DMS53 (cell line): ENCODE results near the gene FCN1.

Experiments
- DNase-seq: peaks from one replicate; lab custom pipeline; 2025; lab: John Stamatoyannopoulos, UW

FCN1 gene

DNA sequence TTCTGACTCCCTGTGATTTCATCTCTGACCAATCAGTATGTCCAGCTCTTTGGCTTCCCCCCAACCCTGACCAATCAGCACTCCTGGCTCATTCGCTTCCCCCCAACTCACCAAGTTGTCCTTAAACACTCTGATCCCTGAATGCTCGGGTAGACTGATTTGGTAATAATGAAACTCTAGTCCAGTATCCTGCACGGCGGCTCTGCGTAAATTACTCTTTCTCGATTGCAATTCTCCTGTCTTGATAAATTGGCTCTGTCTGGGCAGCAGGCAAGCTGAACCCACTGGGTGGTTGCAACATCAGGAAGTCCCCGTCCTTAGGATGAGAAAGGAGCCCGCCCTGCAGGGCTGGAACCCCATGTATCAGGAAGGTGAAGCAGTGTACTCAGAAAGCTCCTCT lies 26.7 kb downstream of the FCN1 start:
- DNase-seq, result no peak

DNA sequence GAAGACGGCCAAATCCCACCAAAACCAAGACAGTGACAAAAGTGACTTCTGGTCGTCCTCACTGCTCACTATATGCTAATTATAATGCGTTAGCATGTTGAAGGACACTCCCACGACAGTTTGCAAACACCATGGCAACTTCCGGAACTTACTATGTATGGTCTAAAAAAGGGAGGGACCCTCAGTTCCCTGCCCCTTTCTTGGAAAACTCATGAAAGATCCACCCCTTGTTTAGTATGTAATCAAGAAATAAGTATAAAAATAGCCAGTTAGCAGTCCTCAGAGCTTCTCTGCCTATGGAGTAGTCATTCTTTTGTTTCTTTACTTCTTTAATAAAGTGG lies 27.6 kb downstream of the FCN1 start:
- no peak for DNase-seq

DNA sequence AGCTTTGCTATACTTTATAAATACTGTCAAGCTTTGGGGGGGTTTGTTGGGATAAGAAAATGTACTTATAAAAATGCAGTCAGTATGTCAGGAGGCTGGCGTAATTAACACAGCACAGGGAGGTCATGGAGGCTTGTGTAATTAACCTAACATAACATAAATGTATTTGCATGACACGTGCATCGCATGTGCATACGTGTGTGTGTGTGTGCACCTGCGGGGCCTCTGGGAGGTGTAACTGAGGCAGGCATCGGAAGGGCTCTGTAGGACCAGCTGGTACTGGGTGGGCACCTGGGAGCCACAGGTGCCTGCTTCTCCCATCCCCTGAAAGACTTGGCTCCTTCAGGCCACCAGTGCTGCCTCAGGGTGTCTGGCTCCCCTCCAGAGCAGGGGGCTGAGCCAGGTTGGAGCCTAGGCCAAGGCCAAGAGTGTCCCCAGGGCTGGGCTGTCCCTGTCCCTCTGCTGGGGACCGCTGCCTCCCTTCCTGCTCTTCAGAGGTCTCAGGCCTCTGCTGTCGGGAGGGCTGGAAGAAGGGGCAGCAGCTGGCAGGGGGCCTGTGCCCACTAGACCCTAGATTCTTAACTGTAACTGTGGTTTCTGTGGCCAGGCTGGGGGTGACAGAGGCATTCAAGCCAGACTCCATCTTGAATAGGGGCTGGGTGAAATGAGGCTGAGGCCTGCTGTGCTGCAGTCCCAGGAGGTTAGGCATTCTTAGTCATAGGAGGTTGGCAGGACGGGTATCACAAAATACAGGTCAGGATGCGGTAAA lies 28.1 kb downstream of the FCN1 start:
- DNase-seq, result no peak

DNA sequence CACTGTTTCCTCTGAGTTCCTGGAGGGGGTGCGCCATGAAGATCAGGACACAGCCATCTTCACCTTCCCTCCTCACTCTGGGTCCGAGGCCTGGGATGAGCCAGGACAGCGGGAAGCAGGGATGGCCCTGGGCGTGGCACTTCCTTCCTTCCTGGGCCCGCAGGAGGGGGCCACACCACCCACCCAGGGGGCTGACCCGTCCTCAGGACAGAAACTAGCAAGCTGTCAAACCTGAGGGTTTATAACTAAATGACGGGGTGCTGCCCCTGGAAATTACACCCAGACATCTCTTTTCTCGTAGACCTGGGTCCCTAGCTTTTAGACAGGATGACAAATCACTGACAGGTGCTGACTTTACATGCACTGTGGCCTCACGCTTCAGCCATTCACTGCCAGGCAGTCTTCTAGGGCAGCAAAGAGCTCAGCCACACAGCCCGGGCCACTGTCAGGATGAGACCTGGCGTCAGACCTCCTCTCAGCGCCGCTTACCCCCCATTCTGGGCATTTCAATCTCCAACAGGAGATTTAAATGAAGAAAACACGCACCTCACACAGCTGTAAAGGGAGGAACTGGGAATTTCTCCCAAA lies 29.0 kb downstream of the FCN1 start:
- no peak for DNase-seq

DNA sequence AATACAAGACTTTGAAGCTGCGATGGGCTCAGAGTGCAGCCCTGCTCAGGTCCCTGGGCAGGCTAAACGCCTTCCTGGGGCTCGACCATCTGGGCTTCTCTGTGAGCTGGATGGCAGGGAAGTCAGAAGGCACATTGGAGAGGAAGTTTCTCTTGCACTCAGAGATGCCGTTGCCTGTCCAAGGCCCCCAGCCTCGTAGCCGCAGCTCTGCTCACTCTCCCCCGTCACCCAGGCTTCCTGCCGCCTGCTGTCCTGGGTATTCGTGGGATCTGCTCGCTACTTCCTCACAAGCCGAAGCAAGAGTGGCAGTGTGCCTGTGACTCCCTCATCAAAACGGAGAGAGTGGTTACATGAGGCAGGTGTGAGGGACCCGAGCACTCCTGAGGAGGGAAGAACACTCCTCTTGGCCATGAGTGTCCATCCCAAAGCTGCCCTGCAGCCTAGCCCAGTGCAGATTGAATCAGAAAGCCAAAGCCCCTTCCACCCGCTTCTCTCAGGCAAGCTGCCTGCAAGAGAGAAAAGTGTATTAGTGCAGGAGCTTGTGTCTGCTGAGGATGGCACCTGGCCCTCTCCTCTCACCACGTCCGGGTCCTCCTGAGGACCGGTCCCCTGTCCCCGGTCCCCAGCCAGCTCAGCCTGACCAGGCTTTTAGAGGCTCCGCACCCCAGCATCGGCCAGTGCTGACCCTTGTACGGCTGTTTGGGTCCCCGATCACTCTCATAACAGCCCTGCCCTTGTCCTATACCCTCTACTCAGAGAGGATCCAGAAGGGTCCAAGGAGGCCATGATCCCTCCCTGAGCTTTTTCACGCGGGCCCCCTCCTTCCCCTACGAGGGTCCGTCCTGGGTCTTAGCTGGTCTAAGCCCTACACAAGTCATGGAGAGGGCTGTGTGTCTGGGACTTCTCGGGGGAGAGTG lies 29.8 kb downstream of the FCN1 start:
- DNase-seq, result no peak

DNA sequence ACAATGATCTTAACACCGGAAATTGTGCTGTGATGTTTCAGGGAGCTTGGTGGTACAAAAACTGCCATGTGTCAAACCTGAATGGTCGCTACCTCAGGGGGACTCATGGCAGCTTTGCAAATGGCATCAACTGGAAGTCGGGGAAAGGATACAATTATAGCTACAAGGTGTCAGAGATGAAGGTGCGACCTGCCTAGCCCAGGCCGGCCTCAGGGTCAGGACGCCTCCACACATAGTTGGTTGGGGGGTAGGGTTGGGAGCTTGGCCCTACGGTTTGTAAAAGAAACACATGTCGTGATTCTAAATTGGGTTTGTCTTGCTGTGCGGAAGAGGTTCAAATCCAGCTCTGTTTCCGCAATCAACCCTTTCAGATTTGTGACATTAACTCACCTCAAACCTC lies 30.5 kb downstream of the FCN1 start:
- no peak for DNase-seq

DNA sequence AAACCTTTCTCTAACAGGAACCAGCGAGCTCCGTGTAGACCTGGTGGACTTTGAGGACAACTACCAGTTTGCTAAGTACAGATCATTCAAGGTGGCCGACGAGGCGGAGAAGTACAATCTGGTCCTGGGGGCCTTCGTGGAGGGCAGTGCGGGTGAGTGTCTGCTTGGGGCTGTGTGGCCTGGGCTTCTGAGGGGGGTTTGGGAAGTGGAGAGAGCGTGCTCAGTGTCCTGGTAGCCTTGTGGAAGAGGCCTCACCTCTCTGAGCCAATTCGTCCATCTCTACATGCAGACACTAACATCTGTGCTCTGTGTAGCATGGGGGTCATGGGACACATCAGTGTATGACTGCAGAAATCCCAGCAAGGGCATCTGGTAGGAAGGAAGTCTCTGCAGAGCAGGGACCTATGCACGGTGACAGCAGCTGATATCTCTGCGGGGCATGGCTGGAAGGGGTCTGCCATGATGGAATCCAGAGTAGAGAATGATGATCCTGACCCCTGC lies 31.2 kb downstream of the FCN1 start:
- no peak for DNase-seq

DNA sequence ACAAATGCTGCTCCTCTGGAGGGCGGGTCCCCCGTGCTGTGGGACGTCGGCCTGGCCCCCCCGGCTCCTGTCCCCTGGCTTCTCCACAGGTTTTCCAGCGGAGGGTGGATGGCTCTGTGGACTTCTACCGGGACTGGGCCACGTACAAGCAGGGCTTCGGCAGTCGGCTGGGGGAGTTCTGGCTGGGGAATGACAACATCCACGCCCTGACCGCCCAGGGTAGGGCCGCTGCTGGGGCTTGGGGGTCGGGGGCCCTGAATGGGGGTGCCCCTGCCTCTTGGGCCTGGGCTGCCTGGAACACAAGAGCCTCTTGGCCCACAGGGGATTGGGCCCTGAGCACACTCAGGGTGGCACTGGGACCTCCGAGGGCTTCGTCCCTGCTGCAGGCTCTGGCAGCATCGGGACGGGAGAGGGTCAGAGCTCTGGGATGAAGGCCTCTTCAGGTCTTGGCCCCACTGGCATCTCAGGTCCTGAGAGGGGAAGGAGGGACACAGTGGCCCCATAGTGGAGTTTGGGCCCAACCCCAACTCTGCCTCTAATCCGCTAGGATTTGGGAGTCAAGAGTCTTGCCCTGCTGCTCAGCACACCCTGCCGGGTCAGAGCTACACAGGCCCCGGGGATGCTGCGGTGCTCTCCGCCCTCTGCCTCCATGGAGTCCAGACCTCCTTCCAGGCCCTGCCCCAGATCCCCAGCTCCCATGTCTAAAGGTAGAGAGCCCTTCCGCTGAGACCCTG lies 31.9 kb downstream of the FCN1 start:
- no peak for DNase-seq

DNA sequence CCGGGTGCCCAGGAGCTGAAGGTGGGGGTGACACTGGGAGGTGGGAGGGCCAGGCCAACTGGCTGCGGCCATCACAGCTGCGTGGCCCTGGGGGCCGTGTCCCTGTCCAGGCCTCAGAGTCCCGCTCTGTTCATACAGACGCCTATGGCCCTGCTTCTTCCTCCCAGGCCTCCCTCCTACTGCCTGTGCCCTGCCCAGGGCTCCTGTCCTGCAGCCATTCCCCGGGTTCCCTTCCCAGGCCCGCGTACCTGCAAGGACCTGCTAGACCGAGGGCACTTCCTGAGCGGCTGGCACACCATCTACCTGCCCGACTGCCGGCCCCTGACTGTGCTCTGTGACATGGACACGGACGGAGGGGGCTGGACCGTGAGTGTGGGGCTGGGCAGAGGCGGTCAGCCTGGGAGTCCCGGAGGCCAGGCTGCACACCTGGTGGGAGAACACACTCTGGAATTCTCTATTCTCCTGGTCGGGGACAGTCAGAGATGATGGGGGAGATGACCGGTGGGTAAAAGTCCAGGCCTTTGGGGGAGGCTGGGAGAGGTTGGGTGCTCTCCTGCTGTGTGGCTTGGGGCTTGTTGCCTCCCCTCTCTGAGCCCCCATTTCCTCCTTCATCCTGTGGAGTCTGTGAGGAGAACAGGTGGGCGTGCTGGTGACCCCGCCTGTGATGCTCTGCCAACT lies 32.6 kb downstream of the FCN1 start:
- DNase-seq, result no peak

DNA sequence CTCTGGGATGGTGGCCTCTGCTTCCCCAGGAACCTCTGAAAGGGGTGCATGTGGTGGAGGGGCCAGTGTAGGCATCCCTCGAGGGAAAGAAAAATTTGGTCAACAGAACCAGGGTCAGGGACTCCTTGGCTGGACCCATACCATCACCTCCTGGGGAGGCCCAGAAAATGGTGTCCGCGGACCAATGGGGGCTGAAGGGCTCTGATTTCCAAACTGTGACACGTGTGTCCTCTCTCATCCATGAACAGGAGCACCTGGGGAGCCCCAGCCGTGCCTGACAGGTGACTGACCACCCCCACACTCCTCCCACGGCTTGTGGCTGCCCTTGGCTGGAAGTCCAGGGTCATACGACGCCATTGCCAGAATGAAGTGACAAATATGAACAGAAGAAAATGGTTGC lies 33.2 kb downstream of the FCN1 start:
- DNase-seq, result no peak

DNA sequence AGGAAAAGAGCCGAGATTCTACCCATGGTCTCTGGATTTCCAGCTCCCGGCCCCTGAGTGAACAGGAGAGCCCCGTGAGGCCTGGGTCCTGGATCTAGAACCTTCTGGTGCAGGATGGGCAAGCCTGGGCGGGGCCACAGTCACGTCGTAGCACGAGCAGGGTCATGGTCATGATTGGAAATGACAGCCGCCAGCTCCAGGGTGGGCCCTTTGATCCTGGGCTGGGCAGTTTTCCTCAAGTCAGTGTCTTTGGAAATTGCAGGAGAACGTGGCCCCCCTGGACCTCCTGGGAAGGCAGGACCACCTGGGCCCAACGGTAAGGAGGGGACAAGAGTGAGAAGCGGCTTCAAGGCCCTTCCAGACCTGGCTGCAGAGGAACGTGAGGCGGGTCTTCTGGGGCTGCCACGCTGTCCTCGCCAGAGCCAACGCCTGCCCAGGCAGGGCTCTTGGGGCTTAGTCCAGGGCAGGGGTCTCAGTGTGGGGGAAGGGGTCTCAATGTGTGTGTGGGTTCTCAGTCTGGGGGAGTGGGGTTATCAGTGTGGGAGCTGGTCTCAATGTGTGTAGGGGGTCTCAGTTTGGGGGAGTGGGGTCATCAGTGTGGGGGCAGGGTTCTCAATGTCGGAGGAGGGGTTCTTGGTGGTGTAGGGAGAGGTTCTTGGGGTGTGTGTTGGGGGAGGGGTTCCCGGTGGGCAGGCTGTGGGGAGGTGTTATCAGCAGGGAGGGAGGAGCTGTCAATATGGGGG lies 34.5 kb downstream of the FCN1 start:
- DNase-seq, result no peak

DNA sequence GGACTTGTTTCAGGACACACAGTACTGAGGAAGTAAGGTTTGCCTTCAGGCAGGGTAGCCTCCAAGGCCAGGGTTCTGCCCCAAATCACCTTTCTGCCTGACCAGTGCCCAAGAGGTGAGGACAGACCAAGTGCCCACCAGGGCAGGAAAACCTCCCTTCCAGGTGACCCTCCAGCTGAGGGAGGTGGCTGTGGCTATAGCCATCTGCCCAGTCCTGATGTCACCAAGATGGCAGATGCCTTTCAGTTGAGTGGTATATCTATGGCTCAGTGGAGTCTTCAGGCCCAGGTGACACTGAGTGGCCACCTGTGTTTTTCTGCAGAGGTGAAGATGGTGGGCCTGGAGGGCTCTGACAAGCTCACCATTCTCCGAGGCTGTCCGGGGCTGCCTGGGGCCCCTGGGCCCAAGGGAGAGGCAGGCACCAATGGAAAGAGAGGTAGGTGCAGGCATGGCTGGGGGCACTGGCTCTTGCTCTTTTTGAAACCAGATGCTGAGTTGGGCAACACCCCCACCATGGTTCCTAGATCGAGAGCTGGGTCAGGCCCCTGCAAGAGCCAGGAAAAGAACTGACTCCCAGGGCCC lies 35.4 kb downstream of the FCN1 start:
- no peak for DNase-seq

DNA sequence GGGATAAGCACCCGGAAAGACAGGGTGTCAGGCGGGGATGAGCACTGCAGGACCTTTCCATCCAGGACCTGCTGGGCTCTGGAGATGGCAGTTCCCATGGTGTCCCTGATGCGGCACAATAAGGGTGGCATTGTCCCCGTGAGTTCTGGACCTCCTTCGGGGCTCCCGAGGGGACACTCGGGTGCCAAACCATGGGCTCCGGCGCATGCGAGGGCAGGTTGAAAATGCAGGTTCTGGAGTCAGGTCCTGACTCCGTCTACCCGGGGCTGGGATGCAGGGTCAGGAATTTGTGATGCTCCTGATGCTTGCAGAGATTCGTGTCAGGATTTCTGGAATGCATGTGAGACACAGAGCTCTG lies 36.4 kb downstream of the FCN1 start:
- DNase-seq, result no peak

DNA sequence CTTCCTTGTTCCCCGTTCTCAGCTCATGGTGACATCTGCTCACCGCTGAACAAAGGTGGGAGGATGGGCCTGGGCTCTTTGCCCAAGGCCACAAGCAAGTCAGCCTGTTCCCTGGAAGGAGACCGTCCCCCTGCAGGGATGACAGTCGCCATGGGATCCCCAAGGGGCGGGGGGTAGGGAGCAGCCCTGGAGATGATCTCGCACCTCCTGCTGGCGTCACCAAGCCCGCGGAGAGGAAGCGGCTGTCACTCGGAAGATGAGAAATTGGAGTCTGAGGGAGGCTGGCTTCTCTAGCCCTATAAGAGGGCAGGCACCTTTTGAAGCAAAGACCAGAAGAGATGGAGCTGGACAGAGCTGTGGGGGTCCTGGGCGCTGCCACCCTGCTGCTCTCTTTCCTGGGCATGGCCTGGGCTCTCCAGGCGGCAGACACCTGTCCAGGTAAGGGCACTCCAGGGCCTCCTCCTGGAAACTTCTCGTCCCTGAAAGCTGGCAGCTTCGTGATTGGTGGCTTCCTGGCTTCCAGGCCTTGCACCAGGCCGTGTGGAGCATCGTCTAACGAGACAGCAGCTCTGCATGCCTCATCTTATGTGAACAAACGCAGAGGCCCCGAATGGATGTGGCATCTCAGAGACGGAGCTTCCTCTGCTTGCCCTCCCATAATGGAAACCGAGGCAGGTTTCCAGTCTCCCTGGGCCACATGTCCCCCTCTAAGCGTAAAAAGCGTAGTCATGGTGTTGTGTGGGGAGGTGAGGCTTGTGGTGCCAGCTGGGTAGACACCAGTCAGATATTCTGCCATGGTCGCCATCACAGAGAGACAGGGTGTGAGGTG lies 37.0 kb downstream of the FCN1 start, which contains the start of gene FCN2:
Gene FCN2 (plus strand): TSS at position 327 of the 829 bp plus-strand sequence. CDS start 12 bp downstream, at position 339.
- DNase-seq, result no peak

DNA sequence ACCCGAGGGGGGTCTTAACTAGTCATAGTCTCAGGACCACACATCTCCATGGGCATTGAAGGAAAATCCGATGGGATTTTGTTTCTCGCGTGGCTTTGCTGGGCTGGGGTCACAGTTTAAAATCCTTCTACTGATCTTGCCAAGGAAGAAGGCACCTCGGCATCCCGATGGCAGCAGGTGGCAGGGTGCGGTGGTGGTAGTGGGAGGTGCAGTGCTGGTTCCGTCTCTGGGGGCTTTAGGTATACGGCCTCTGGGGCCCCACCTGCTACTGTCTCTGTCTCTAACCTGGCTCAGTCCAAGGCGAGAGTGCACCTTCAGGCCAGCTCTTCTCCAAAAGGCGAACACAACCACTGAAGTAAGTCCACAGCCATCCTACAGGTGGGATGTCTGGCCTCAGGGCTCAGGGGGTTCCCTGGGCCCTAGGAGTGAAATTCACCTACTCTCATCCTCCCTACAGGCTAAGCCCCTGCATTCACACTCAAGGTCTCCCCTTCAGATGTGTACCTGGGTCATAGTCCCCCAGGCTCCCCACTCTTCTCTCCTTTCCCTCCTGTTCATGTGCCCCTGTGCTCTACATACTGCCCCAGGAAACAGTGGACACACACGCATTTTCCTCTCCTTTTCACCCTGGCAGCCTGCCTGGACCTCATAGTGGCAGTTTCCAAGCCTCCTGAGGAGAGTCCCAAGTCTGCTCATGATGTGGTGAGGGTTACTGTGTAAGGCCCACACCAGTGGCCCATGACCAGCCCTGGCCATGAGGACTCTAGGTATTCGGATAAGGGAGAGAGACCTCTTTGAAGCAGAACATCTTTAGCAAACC lies 37.8 kb downstream of the FCN1 start:
- DNase-seq, result no peak

DNA sequence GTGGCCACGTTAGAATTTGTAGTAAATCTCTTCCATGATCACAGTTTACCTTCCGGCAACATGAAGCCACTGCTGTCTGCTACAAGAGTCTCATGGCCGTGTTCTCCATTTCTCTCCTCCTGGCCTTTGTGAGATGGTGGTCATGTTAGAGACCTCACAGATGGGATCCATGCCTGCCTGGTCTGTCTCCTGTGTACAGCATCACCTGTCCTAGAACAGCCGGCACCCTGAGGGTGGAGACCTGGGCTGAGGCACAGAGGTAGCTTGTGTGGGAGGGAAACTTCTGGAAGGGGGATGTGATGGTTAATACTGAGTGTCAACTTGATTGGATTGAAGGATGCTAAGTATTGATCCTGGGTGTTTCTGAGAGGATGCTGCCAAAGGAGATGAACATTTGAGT lies 40.2 kb downstream of the FCN1 start:
- no peak for DNase-seq

DNA sequence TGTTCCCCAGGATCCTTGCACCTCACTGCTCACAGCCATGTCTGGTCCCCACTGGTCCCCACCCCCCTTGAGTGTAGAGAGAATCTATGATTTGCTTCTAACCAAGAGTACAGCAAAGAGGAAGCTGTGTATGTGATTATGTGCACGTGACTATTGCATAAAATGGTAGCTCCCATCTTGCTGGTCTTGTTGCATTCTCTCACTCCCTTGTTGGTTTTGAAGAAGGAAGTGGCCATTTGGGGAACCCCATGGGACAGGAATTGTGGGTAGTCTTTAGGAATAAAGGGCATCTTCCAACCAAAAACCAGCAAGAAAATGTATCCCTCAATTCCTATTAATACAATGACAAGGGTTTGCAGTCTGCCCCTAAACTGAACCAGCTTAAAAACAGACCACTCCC lies 42.3 kb downstream of the FCN1 start:
- no peak for DNase-seq

DNA sequence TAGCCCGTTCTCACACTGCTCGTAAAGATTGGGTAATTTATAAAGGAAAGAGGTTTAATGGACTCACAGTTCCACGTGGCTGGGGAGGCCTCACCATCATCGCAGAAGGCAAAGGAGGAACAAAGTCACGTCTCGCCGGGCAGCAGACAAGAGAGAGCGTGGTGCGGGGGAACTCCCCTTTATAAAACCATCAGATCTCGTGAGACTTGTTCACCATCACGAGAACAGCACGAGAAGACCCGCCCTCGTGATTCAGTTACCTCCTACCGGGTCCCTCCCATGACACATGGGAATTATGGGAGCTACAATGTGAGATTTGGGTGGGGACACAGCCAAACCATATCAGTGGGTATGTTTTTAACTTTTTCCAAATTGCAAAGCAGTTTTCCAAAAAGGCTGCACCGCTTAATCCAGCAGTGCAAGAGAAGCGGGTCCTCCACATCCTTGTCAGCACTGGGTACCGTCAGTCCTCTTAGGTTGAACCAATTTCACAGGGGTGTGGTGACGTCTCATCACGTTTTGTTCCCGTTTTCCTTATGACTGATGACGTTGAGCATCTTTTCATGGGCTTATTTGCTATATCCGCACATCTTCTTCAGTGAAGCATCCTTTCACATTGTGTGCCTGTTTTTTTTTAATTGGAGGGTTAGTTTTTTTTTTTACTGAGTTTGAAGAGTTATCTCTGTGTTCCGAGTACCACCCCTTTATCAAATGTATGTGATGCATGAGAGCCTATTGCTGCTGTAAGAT lies 45.1 kb downstream of the FCN1 start:
- no peak for DNase-seq
